ENCODE results near the gene TMEM126B. TPM values are rescaled to one million over a fixed set of nuclear protein-coding genes. Genes with fewer than 3 reads are reported as not detected.

The TMEM126B gene
- polyA plus RNA-seq, 4 donors = 64.3 to 89.2 (median 70.8) TPM

GRCh38 chr11:85627332-85627997 lies 928 bp upstream of the TMEM126B start, which contains the start of gene DLG2:
DLG2 (minus strand) TSS chr11:85627344.
- FAIRE-seq (no peak), DNase-seq (peak; percentile 38 to 59)
- no peaks in the 10 kb centered on the region for H3K9me3 ChIP-seq (ENCODE audit: control insufficient read depth in 2 of 2, insufficient read depth in 1 of 2, low read depth in 1 of 2, low read length in 1 of 2)
- peaks cover 0 to 5% (median 1%) of the 10 kb centered on the region in 3 donors for H3K36me3 ChIP-seq (ENCODE audit: control insufficient read depth in 3 of 3, insufficient read depth in 2 of 3, low read depth in 1 of 3, low read length in 3 of 3)
- H3K27me3 ChIP-seq (ENCODE audit: control insufficient read depth in 3 of 3, insufficient read depth in 3 of 3, low read length in 3 of 3) = no peaks in the 10 kb centered on the region
- peak within 1 kb of the TSS; percentile 56 to 69 (median 58) for H3K4me3 ChIP-seq (ENCODE audit: low read depth in 1 of 3, low read length in 3 of 3)
- peak within 1 kb of the TSS; percentile 60 to 94 (median 88) for H3K27ac ChIP-seq (ENCODE audit: low read depth in 1 of 3, low read length in 2 of 3)
- 1 to 2% (median 2%) methylated on average over 23 of the region's 23 CpGs for WGBS, 3 donors
- peaks cover 0 to 8% (median 5%) of the 10 kb centered on the region in 3 donors for H3K4me1 ChIP-seq (ENCODE audit: control insufficient read depth in 3 of 3, insufficient read depth in 2 of 3, low read depth in 1 of 3, low read length in 2 of 3)

GRCh38 chr11:85628771-85629341 lies 463 bp downstream of the TMEM126B start:
- no peak for FAIRE-seq
- H3K9me3 ChIP-seq (ENCODE audit: control insufficient read depth in 2 of 2, insufficient read depth in 1 of 2, low read depth in 1 of 2, low read length in 1 of 2) = no peaks in the 10 kb centered on the region
- 1 to 2% (median 1%) methylated on average over 13 of the region's 13 CpGs for WGBS, 3 donors
- peak overlapping the region; percentile 63 to 69 (median 67) for H3K4me3 ChIP-seq (ENCODE audit: low read depth in 1 of 3, low read length in 3 of 3)
- H3K4me1 ChIP-seq (ENCODE audit: control insufficient read depth in 3 of 3, insufficient read depth in 2 of 3, low read depth in 1 of 3, low read length in 2 of 3) = peaks cover 0 to 8% (median 5%) of the 10 kb centered on the region in 3 donors
- H3K27me3 ChIP-seq (ENCODE audit: control insufficient read depth in 3 of 3, insufficient read depth in 3 of 3, low read length in 3 of 3) = no peaks in the 10 kb centered on the region
- H3K27ac ChIP-seq (ENCODE audit: low read depth in 1 of 3, low read length in 2 of 3) = peak overlapping the region; percentile 17 to 77 (median 62)
- peaks cover 0 to 5% (median 1%) of the 10 kb centered on the region in 3 donors for H3K36me3 ChIP-seq (ENCODE audit: control insufficient read depth in 3 of 3, insufficient read depth in 2 of 3, low read depth in 1 of 3, low read length in 3 of 3)
- DNase-seq = no peak

- 11 to 40% (median 36%) methylated on average over 3 of the region's 3 CpGs for WGBS, 3 donors
- no peak for DNase-seq
These were observed 6.4 kb downstream of the TMEM126B start for GRCh38 chr11:85634747-85635146.

GRCh38 chr11:85643191-85643614 lies 14.8 kb downstream of the TMEM126B start:
- H3K4me3 ChIP-seq (ENCODE audit: low read depth in 1 of 3, low read length in 3 of 3) = no peak overlapping the region
- no peaks in the 10 kb centered on the region for H3K27me3 ChIP-seq (ENCODE audit: control insufficient read depth in 3 of 3, insufficient read depth in 3 of 3, low read length in 3 of 3)
- DNase-seq = peak; percentile 56 to 59
- H3K27ac ChIP-seq (ENCODE audit: low read depth in 1 of 3, low read length in 2 of 3) = no peak overlapping the region
- no peak for FAIRE-seq
- H3K4me1 ChIP-seq (ENCODE audit: control insufficient read depth in 3 of 3, insufficient read depth in 2 of 3, low read depth in 1 of 3, low read length in 2 of 3) = peaks cover 0 to 31% (median 0%) of the 10 kb centered on the region in 3 donors
- no peaks in the 10 kb centered on the region for H3K9me3 ChIP-seq (ENCODE audit: control insufficient read depth in 2 of 2, insufficient read depth in 1 of 2, low read depth in 1 of 2, low read length in 1 of 2)
- 16 to 55% (median 31%) methylated on average over 2 of the region's 2 CpGs for WGBS, 3 donors
- no peaks in the 10 kb centered on the region for H3K36me3 ChIP-seq (ENCODE audit: control insufficient read depth in 3 of 3, insufficient read depth in 2 of 3, low read depth in 1 of 3, low read length in 3 of 3)

More at GRCh38 chr11:85634747-85635146, 6.4 kb downstream of the TMEM126B start:
- no peak overlapping the region for H3K4me3 ChIP-seq (ENCODE audit: low read depth in 1 of 3, low read length in 3 of 3)
- FAIRE-seq = no peak
- H3K9me3 ChIP-seq (ENCODE audit: control insufficient read depth in 2 of 2, insufficient read depth in 1 of 2, low read depth in 1 of 2, low read length in 1 of 2) = no peaks in the 10 kb centered on the region
- H3K27ac ChIP-seq (ENCODE audit: low read depth in 1 of 3, low read length in 2 of 3) = no peak overlapping the region
- H3K36me3 ChIP-seq (ENCODE audit: control insufficient read depth in 3 of 3, insufficient read depth in 2 of 3, low read depth in 1 of 3, low read length in 3 of 3) = peaks cover 0 to 9% (median 1%) of the 10 kb centered on the region in 3 donors
- H3K27me3 ChIP-seq (ENCODE audit: control insufficient read depth in 3 of 3, insufficient read depth in 3 of 3, low read length in 3 of 3) = no peaks in the 10 kb centered on the region
- H3K4me1 ChIP-seq (ENCODE audit: control insufficient read depth in 3 of 3, insufficient read depth in 2 of 3, low read depth in 1 of 3, low read length in 2 of 3) = peaks cover 0 to 3% (median 0%) of the 10 kb centered on the region in 3 donors

GRCh38 chr11:85647078-85647477 lies 18.7 kb downstream of the TMEM126B start:
- DNase-seq (peak; percentile 62 to 81), FAIRE-seq (no peak)

GRCh38 chr11:85647604-85648299 lies 19.4 kb downstream of the TMEM126B start, which contains the start of gene TMEM126A:
TMEM126A (plus strand) TSS chr11:85647967; CDS start chr11:85650256, 2,289 bp downstream.
- H3K36me3 ChIP-seq (ENCODE audit: control insufficient read depth in 3 of 3, insufficient read depth in 2 of 3, low read depth in 1 of 3, low read length in 3 of 3) = peaks cover 0 to 5% (median 0%) of the 10 kb centered on the region in 3 donors
- H3K27me3 ChIP-seq (ENCODE audit: control insufficient read depth in 3 of 3, insufficient read depth in 3 of 3, low read length in 3 of 3) = no peaks in the 10 kb centered on the region
- H3K4me3 ChIP-seq (ENCODE audit: low read depth in 1 of 3, low read length in 3 of 3) = peak within 1 kb of the TSS; percentile 55 to 85 (median 68)
- DNase-seq (peak; percentile 94 to 97), FAIRE-seq (no peak)
- WGBS, 3 donors = 0% methylated on average over 33 of the region's 33 CpGs
- H3K27ac ChIP-seq (ENCODE audit: low read depth in 1 of 3, low read length in 2 of 3) = peak within 1 kb of the TSS; percentile 79 to 92 (median 91)
- H3K9me3 ChIP-seq (ENCODE audit: control insufficient read depth in 2 of 2, insufficient read depth in 1 of 2, low read depth in 1 of 2, low read length in 1 of 2) = no peaks in the 10 kb centered on the region
- H3K4me1 ChIP-seq (ENCODE audit: control insufficient read depth in 3 of 3, insufficient read depth in 2 of 3, low read depth in 1 of 3, low read length in 2 of 3) = peaks cover 0 to 42% (median 0%) of the 10 kb centered on the region in 3 donors

More at GRCh38 chr11:85647078-85647477, 18.7 kb downstream of the TMEM126B start:
- Histone ChIP-seq H3K9me3 (ENCODE audit: control insufficient read depth in 2 of 2, insufficient read depth in 1 of 2, low read depth in 1 of 2, low read length in 1 of 2) (no peaks in the 10 kb centered on the region), H3K4me1 (ENCODE audit: control insufficient read depth in 3 of 3, insufficient read depth in 2 of 3, low read depth in 1 of 3, low read length in 2 of 3) (peaks cover 0 to 42% (median 0%) of the 10 kb centered on the region in 3 donors), H3K27me3 (ENCODE audit: control insufficient read depth in 3 of 3, insufficient read depth in 3 of 3, low read length in 3 of 3) (no peaks in the 10 kb centered on the region), H3K27ac (ENCODE audit: low read depth in 1 of 3, low read length in 2 of 3) (peak overlapping the region; percentile 79 to 92 (median 91)), H3K36me3 (ENCODE audit: control insufficient read depth in 3 of 3, insufficient read depth in 2 of 3, low read depth in 1 of 3, low read length in 3 of 3) (peaks cover 0 to 5% (median 0%) of the 10 kb centered on the region in 3 donors), H3K4me3 (ENCODE audit: low read depth in 1 of 3, low read length in 3 of 3) (peak overlapping the region in 2 of 3 donors; percentile 68 to 85)
- WGBS, 3 donors = 4 to 27% (median 13%) methylated on average over 2 of the region's 2 CpGs

GRCh38 chr11:85651118-85651517 lies 22.7 kb downstream of the TMEM126B start:
- Histone ChIP-seq H3K36me3 (ENCODE audit: control insufficient read depth in 3 of 3, insufficient read depth in 2 of 3, low read depth in 1 of 3, low read length in 3 of 3) (peaks cover 0 to 9% (median 0%) of the 10 kb centered on the region in 3 donors), H3K27me3 (ENCODE audit: control insufficient read depth in 3 of 3, insufficient read depth in 3 of 3, low read length in 3 of 3) (no peaks in the 10 kb centered on the region), H3K4me1 (ENCODE audit: control insufficient read depth in 3 of 3, insufficient read depth in 2 of 3, low read depth in 1 of 3, low read length in 2 of 3) (peaks cover 0 to 17% (median 2%) of the 10 kb centered on the region in 3 donors), H3K4me3 (ENCODE audit: low read depth in 1 of 3, low read length in 3 of 3) (no peak overlapping the region), H3K27ac (ENCODE audit: low read depth in 1 of 3, low read length in 2 of 3) (no peak overlapping the region), H3K9me3 (ENCODE audit: control insufficient read depth in 2 of 2, insufficient read depth in 1 of 2, low read depth in 1 of 2, low read length in 1 of 2) (no peaks in the 10 kb centered on the region)
- FAIRE-seq (no peak), DNase-seq (no peak)
- WGBS, 3 donors = 83 to 94% (median 93%) methylated on average over 1 of the region's 1 CpG
